Posterior cingulate gyrus (tissue), 11 donors: ENCODE results near the gene SGPL1.
A peak's percentile ranks its signal among the peaks of the same experiment; 100 is the strongest.

Experiments
- DNase-seq, 10 donors: peaks; one replicate each; pipeline versions ENCODE4 v3.0.0 to v3.0.0-alpha.2; 2020 to 2021; ENCODE audit warnings: mixed read lengths in 3 of 10
- intact Hi-C: fragments of 100-400 bp; cut with DNase I; formaldehyde crosslinking; loops from one replicate; pipeline ENCODE4 v1.15.1; 2023

Gene SGPL1

DNA sequence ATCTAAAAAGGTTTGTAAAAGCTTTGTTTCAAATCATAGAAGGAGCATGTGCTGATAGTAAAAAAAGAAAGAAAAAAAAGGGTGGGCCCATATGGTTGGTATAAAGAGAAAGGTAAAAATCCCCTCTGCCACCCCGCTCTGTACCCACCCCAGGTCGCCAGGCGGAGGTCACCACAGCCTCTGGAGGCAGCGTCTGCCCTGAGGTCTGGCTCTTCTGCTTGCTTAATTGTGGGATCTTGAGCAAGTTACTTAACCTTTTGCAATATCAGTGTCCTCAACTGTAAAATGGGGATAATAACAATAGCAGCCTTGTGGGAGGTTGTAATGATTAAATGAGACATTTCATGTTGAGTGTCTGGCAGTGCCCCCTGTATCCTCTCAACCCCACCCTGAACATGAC, 83.3 kb downstream of the SGPL1 start:
- peak in 1 of 10 donors; percentile 41 for DNase-seq
- intact Hi-C loops, result no loop called here

- peak in 2 of 10 donors; percentile 12 to 73 for DNase-seq
- intact Hi-C loops, result no loop called here
Observed at GRCh38 chr10:70901276-70901878, 85.6 kb downstream of the SGPL1 start.

DNA sequence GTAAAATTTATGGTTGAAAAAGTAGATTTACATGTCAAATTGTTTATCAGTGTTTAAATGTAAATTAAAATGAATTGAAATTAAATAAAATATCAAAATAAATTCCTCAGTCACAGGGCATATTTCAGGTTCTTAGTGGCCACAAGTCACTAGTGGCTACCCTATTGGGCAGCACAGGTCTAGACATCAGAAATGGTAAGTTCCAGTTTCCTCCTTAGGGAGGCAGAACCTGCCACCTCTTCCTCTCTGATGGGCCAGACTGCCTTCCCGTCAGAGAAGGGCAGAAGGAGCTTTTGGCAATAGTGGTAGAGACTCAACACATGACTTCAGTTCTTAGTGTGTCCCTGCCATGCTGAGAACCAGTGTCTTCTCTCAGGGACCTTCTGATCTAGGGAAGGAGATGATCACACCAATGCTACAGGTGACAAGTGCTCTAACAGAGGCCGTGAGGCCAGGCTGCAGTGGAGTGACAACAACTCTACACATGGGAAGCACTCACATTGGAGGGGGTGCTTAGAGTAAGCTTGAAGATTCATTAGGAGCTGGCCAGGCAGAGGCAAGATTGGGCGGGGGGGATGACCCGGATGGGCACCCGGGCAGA, 87.0 kb downstream of the SGPL1 start:
- intact Hi-C loops, result loop anchor here (1.0 kb wide), 1 partner anchor 383 kb away; no protein-coding TSS in a partner anchor

GRCh38 chr10:70903262-70903921, 87.6 kb downstream of the SGPL1 start:
- intact Hi-C loops, result loop anchor here (1.0 kb wide), 1 partner anchor 382 kb away; no protein-coding TSS in a partner anchor
- DNase-seq, result peak in 9 of 10 donors; percentile 47 to 93 (median 69)

More for the DNA sequence above, 87.0 kb downstream of the SGPL1 start:
- DNase-seq, result no peak

DNA sequence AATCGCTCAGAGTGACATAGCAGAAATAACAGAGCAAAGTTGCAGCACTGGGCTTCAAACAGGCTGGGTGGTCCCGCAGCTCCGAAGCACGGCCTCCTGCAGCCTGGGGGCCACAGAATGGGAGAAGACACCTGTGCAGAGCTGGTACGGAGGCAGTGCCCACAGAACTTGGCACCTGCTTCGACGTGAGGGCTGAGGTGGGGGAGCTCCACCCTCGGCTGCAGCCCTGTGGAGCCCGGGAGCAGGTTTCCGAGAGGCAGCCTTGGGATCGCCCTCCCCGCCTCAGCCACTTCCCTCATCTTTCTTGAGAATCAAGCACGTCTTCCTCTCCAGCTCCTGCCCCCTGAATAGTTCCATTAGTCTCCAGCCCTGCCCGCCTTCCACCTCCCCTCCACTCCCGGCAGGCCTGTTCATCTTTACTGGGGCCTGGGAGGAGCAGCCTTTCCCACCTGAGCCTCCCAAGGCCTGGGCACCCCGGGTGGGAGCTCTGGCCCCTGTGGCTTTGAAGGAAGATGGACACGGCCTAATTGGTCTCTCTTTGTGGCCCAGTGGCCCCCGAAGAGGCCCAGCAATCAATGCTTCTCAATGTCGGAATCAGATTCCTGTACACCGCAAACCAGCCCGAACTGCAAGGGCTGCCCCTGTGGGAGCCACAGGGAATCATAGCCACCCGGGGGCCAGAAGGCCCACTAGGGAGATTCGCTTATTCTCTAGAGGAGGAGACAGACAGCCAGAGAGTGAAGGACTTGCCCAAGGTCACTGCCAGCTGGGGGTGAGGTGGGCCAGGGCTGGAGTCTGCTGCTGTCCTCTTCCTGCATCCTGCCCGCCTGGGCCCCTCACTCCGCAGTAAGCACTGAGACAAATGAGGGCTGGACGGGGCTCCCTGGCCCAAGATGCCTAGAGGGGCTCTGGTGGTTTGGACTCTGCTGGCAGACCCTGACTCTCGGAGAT, 89.6 kb downstream of the SGPL1 start:
- DNase-seq, result peak in 1 of 10 donors; percentile 67
- intact Hi-C loops, result no loop called here

DNA sequence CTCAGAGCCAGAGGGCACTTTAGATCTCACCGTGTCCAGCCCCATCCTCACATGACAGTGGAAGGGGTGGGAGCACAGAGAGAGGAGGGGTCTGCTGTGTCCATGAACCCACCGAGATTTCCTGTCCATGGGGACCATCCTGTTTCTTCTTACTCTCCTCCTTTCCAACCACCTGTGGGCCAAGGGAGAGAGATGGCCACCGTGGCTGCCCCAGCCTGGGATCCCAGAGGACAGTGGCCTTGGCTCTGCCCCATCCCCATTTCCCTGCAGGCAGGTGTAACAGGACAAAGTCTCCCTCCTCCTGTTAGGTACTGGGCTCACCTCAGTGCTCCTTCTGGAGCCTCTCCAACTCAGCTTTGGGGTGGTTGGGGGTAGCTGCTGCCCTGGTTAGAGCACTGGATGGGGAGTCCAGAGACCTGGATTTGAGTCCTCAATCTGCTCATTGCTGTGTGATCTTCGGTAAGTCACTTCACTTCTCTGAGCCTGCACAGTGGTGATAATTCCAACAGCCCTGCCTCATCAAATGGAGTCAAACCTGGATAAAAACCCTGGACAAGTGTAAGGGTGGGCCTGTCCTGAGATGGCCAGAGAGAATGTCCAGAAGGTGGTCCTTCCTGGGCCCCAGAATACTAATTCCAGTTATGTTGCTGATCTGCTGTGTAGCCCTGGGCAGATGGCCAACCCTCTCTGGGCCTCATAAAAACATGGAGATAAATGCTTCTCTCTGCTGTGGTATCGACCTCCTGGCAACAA, 90.5 kb downstream of the SGPL1 start:
- intact Hi-C loops, result no loop called here
- peak in 1 of 10 donors; percentile 57 for DNase-seq

DNA sequence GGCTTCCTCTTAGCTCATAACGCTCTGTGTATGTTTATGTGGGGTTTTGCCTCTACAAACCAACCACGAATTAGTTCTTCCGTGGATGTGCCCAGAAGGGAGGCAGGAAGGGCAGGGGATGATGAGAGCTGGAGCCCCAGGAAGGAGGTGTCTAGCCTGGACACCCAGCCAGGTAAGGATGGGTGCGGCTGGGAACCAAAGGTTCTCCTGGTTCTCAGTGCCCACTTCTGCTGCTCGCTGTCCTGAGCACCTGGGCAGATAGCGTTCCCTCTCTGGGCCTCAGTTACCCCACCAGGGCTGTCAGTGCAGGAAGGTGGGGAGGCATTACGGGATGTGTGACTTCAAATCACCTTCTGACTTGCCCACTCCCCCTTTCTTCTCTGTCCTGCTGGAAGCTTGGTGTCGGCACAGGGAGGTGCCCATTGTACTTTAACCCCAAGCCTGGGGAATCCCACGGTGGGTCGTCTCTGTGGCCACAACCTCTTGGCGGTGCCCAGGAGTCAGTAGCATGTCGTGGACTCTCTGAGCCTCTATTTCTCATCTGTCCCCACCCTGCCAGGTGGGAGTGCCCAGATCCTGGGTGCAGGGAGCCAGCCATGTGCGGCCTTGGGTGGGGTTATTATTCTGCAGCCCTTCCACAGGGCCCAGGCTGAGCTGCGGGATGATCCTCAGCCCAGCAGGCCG, 91.3 kb downstream of the SGPL1 start:
- intact Hi-C loops, result no loop called here
- DNase-seq, result peak in 2 of 10 donors; percentile 63 to 68

DNA sequence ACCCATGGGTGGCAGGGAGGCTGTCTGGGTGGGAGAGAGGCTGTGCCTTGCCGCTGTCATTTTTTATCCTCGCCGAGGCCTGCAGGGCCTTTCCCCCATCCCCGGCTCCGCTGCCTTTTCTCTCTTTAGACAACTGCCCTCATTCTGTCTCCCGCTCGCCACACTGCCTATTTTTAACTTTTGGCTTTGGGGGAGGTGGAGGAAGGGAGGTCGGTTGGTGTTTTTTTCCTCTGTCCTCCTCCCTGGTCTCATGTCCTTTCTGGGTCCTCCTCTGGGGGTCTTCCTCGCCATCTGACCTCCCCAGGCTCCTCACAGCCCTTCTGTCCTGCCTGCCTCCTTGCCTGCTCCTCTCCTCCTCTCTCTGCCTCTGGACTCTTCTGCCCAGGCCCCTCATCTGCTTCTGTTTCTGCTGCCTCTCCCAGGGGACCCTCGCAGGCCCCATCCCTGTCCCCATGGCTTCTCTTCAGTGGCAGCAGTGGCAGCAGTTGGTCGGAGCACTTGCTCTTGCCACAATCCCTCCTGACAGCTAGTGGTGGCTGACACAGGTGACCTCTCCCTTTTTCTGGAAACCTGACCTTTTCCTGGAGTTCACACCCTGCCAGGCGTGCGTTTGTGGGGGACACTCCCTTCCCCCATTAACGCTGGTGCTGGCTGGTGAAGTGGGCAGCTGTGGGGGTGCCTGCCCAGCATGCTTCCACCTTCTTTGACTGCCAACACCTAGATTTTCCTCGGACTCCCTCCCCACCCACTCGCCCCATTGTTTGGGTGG, 92.1 kb downstream of the SGPL1 start:
- DNase-seq, result peak in 3 of 10 donors; percentile 9 to 62 (median 55)
- intact Hi-C loops, result no loop called here

DNA sequence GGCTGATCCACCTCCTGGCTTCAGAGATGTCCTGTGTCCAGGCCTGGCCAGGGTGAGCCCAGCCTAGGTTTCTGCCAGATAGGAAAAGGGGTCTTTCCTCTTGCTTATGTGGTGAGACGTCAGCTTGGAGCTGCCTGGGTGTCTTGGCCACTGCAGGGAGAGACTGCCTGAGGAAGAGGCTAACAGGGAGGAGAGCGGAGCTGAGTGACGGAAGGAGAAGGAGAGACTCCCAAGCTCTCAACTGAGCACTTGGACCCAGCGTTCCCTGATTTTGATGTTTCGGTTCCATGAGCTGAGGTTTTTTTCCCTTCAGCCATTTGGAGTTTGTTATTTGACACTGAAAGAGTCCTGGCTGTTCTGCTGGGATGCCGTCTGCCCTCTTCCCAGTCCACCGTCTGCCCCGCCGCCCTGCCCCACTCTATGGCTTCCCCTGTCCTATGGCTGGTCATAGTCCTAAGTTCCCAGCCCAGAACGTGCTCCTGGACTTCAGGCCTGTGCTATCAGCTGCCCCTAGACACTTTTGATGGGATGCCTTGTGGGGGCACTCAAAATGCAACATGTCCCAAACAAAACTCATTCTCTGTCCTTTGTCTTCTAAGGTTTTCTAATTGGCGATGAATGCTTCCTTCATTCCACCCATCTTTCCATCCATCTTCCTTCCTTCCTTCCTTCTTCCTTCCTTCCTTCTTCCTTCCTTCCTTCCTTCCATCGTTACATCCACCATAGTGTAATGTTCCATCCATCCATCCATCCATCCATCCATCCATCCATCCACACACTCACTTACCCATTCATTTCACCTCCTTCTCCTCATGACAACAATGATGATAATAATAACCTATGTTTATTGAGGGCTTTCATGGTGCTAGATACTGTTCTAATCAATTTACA, 92.9 kb downstream of the SGPL1 start:
- peak in 3 of 10 donors; percentile 6 to 70 (median 54) for DNase-seq
- intact Hi-C loops, result no loop called here

GRCh38 chr10:70909326-70909935, 93.7 kb downstream of the SGPL1 start:
- peak in 3 of 10 donors; percentile 4 to 59 (median 56) for DNase-seq
- intact Hi-C loops, result no loop called here

GRCh38 chr10:70910486-70911341, 95.0 kb downstream of the SGPL1 start:
- peak in 3 of 10 donors; percentile 13 to 78 (median 56) for DNase-seq
- intact Hi-C loops, result no loop called here

DNA sequence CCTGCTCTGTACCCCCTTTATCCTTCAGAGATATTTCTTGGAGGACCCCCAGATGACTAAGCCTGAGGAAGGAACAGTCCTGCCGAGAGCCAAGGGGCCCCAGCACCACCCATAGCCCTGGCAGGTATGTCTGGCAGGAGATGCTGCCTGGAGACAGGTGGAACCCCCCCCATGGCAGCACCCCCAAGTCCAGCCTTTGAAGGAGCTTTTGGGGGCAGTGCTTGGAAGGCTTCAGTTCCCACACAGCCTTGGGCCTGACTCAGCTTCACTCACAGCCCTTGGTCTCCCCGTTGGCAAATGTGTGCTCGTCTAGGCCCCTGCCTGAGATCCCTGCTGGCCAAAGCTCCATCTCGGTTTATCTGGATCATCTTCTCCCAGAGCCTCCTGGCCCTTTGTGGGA, 95.6 kb downstream of the SGPL1 start:
- intact Hi-C loops, result no loop called here
- DNase-seq, result peak in 2 of 10 donors; percentile 1 to 57

GRCh38 chr10:70912556-70912955, 96.8 kb downstream of the SGPL1 start:
- intact Hi-C loops, result no loop called here
- peak in 3 of 10 donors; percentile 7 to 59 (median 53) for DNase-seq

GRCh38 chr10:70913191-70913892, 97.6 kb downstream of the SGPL1 start:
- peak in 3 of 10 donors; percentile 16 to 71 (median 48) for DNase-seq
- intact Hi-C loops, result no loop called here

DNA sequence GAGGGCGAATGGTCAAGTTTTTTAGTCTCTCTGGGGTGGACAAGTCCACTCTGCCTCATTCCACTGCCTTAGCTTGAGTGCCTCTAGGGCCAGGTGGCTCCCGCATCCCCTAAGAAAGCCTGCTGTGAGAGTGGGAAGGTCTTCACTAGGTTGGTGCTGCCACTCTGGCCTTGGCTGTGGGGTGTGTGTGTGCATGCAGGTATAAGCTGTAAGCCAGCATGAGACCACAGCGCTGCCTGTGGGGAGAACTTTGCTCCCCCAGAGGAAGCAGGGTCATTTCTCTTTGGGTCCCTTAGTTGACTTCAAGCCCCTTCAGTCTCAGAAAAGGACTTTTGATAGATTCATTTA, 98.1 kb downstream of the SGPL1 start:
- DNase-seq, result peak in 1 of 10 donors; percentile 2
- intact Hi-C loops, result no loop called here
